ENCODE data around the gene GSTT2B.

- TF ChIP-seq MAX (IDR thresholded peaks at IDR 0.05; ENCODE audit: insufficient read depth, insufficient read length) = no peak
- no peak for TF ChIP-seq CTCF (IDR thresholded peaks at IDR 0.05; ENCODE audit: extremely low read depth in 1 of 2, insufficient read depth in 1 of 2, low read depth in 1 of 2, low read length in 2 of 2)
Measured at GRCh38 chr22:23915290-23915689, 45.7 kb downstream of the GSTT2B start.
